ENCODE data around the gene HOXC13. TPM values are rescaled to one million over a fixed set of nuclear protein-coding genes. Genes with fewer than 3 reads are reported as not detected.

Gene HOXC13, protein sequence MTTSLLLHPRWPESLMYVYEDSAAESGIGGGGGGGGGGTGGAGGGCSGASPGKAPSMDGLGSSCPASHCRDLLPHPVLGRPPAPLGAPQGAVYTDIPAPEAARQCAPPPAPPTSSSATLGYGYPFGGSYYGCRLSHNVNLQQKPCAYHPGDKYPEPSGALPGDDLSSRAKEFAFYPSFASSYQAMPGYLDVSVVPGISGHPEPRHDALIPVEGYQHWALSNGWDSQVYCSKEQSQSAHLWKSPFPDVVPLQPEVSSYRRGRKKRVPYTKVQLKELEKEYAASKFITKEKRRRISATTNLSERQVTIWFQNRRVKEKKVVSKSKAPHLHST
- not detected for total RNA-seq

DNA sequence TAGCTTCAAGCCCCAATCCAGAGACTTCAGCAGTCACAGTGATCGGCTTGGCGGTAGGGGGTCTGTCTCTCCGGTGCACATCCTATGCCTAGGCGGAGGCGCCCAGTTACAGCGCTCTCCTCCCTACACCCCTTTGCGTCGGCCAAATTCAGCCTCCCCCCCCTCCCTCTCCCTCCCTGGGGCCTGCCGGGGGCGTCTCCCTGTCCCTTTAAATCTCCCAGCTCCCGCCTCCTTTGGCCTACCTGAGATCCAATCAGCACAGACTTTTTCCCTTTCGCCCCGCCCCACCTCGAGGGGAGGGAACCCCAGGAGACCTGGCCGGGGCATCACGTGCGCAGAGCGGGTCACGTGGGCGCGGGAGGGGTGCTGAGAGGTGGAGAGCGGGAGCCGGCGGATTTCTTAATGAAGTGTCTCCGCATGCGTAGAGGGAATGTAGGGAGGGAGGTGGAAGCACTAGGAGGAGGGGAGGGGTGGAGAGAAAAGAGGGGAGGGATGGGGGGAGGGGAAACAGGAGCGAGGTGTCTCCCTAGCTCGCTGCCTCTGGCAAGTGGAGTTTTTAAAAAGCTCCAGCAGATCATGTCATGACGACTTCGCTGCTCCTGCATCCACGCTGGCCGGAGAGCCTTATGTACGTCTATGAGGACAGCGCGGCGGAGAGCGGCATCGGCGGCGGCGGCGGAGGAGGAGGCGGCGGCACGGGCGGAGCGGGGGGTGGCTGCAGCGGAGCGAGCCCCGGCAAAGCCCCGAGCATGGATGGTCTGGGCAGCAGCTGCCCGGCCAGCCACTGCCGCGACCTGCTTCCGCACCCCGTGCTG is at the start of gene HOXC13:
TSS of gene HOXC13 (plus strand) at position 506 of the 815 bp plus-strand sequence. CDS start at position 582, 76 bp downstream.
- intact Hi-C loops (cut with DNase I), result no loop called here
- Histone ChIP-seq H3K4me1 (peaks cover 2 to 12% of the 10 kb centered on the region in 2 donors), H3K9me3 (no peaks in the 10 kb centered on the region), H3K27ac (no peak within 1 kb of the TSS), H3K27me3 (peaks cover 59% of the 10 kb centered on the region), H3K36me3 (no peaks in the 10 kb centered on the region), H3K4me3 (peak within 1 kb of the TSS in 1 of 2 donors; percentile 11)
- DNase-seq (ENCODE audit: low spot score in 2 of 2), result no peak
- TF ChIP-seq, protein P1, sequence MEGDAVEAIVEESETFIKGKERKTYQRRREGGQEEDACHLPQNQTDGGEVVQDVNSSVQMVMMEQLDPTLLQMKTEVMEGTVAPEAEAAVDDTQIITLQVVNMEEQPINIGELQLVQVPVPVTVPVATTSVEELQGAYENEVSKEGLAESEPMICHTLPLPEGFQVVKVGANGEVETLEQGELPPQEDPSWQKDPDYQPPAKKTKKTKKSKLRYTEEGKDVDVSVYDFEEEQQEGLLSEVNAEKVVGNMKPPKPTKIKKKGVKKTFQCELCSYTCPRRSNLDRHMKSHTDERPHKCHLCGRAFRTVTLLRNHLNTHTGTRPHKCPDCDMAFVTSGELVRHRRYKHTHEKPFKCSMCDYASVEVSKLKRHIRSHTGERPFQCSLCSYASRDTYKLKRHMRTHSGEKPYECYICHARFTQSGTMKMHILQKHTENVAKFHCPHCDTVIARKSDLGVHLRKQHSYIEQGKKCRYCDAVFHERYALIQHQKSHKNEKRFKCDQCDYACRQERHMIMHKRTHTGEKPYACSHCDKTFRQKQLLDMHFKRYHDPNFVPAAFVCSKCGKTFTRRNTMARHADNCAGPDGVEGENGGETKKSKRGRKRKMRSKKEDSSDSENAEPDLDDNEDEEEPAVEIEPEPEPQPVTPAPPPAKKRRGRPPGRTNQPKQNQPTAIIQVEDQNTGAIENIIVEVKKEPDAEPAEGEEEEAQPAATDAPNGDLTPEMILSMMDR (IDR thresholded peaks at IDR 0.05), result no peak

DNA sequence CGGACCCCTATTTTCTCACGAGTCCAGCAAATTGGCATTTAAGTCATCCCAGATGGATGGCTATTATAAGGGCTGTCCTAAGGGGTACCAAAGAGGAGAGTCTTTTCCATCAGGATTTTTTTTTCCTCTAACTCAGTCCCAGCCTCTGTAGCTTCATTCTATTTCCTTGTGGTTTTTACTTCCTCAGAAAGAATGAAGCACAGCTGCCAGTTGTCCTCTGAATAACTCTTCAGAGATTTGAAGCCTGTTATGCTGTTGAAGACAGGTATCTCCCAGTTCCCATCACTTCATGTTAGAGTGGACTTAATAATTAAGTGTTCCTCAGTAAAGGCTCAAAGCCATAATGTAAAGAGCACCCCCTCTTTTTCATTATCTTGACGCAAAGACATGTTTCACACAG is 48.5 kb upstream of the HOXC13 start:
- Histone ChIP-seq H3K9me3 (no peaks in the 10 kb centered on the region), H3K36me3 (no peaks in the 10 kb centered on the region), H3K27ac (no peak overlapping the region), H3K27me3 (no peaks in the 10 kb centered on the region), H3K4me1 (no peaks in the 10 kb centered on the region), H3K4me3 (no peak overlapping the region)
- DNase-seq (ENCODE audit: low spot score in 2 of 2), result no peak
- TF ChIP-seq, protein P1 (IDR thresholded peaks at IDR 0.05), result no peak
- intact Hi-C loops (cut with DNase I), result no loop called here

DNA sequence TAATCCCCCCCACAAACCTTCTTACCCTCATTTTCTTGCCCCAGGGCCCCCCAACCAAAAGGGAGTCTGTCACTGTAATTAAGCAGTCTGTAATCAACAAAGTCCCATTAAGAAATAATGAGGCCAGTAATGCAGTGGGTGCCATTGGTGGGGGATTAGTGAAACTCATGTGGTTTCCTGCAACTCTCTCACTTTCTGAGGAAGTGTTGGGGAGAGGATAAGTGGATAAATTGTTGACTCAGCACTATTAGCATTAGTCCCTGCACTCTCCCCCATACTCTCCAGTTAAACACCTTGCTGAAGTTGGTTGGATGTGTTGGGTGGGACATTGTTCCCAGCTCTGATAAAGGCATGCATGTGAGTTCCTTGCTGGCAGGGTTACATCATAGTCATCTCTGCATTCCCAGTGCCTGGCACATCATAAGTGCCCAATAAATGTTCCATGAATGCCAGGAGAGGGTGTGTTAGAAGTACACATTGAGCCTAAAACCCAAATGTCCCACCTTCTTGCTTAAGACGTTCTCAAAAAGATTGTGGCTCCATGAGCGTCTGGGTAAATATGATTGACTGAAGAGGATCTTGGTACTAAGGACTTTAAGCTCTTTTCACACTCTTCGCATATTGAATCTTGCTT is 45.8 kb upstream of the HOXC13 start:
- intact Hi-C loops (cut with DNase I), result no loop called here
- Histone ChIP-seq H3K9me3 (no peaks in the 10 kb centered on the region), H3K27me3 (no peaks in the 10 kb centered on the region), H3K4me3 (no peak overlapping the region), H3K27ac (no peak overlapping the region), H3K4me1 (no peaks in the 10 kb centered on the region), H3K36me3 (no peaks in the 10 kb centered on the region)
- no peak for DNase-seq (ENCODE audit: low spot score in 2 of 2)
- TF ChIP-seq, protein P1 (IDR thresholded peaks at IDR 0.05), result no peak

DNA sequence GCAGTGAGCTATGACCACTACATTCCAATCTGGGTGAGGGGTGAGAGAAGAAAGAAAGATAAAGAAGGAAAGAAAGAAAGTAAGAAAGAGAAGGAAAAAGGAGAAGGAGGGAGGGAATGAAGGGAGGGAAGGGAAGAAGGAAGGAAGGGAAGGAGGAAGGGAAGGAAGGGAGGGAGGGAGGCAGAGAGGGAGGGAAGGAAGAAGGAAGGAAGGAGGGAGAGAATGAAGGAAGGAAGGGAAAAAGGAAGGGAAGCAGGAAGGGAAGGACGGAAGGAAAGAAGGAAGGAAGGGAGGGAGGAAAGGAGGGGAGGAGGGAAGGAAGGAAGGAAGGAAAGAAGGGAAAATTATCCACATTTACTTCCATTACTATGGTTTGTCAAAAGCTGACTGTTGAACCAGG is 39.4 kb upstream of the HOXC13 start:
- intact Hi-C loops (cut with DNase I), result no loop called here
- H3K9me3 ChIP-seq, result no peaks in the 10 kb centered on the region
- TF ChIP-seq, protein P1 (IDR thresholded peaks at IDR 0.05), result no peak
- H3K27me3 ChIP-seq, result no peaks in the 10 kb centered on the region
- H3K4me3 ChIP-seq, result no peak overlapping the region
- DNase-seq (ENCODE audit: low spot score in 2 of 2), result no peak
- H3K36me3 ChIP-seq, result no peaks in the 10 kb centered on the region
- H3K4me1 ChIP-seq, result no peaks in the 10 kb centered on the region
- H3K27ac ChIP-seq, result no peak overlapping the region

DNA sequence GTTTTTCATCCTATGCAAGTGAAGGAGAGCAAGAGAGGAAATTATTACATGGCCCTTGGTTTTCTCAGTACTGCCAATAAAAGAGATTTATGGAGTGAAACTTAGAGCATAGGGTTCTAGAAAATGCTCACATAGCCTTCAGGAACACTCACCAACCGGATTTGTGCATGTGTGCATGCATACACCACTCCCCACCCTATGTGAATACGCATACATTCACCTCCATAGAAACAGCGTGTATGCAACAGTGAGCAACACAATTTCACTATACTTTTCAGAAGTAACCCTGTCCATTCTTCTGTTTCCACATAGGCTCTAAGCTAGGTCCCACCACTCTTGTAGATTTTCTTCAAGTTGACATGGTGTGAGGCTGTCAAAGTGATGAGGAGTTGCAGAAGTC is 31.5 kb upstream of the HOXC13 start:
- TF ChIP-seq, protein P1 (IDR thresholded peaks at IDR 0.05), result no peak
- H3K9me3 ChIP-seq, result no peaks in the 10 kb centered on the region
- DNase-seq (ENCODE audit: low spot score in 2 of 2), result no peak
- no peak overlapping the region for H3K4me3 ChIP-seq
- H3K27me3 ChIP-seq, result no peaks in the 10 kb centered on the region
- H3K36me3 ChIP-seq, result no peaks in the 10 kb centered on the region
- H3K4me1 ChIP-seq, result no peaks in the 10 kb centered on the region
- intact Hi-C loops (cut with DNase I), result no loop called here
- H3K27ac ChIP-seq, result no peak overlapping the region

All from ascending aorta (tissue), 2 donors.